Activated T-cell treated with anti-CD3 and anti-CD28 coated beads, Interleukin-2, amount 50 U/mL, for 4 hours (primary cell): ENCODE results near the gene RSRC2. TPM values are rescaled to one million over a fixed set of nuclear protein-coding genes. Genes with fewer than 3 reads are reported as not detected.

ENCODE experiments used
- ATAC-seq, 2 donors: fragments of 200-7000 bp; cut with Tn5 transposase; one replicate each; pipeline ENCODE4 v1.10.0; 2021
- DNase-seq: peaks from one replicate; pipeline ENCODE4 v3.0.0-alpha.2; 2020
- H3K27me3 Mint-ChIP-seq: one replicate; pipeline ENCODE4 v1.8.0; 2021; ENCODE audit warnings: low read depth, mixed read lengths
- H3K36me3 Mint-ChIP-seq: one replicate; pipeline ENCODE4 v1.8.0; 2022; ENCODE audit warnings: mixed read lengths; ENCODE audit not compliant: insufficient read depth
- H3K4me1 Mint-ChIP-seq: one replicate; pipeline ENCODE4 v1.8.0; 2021; ENCODE audit warnings: low read depth, mixed read lengths
- H3K4me3 Mint-ChIP-seq: one replicate; pipeline ENCODE4 v1.8.0; 2021; ENCODE audit warnings: mild to moderate bottlenecking, moderate library complexity, mixed read lengths
- H3K9me3 Mint-ChIP-seq: one replicate; pipeline ENCODE4 v1.8.0; 2021; ENCODE audit warnings: mixed read lengths
- total RNA-seq, 3 donors: library from RNA; stranded (reverse); gene quantifications; one replicate each; pipeline ENCODE4 v1.2.1, GENCODE V29; 2021

RSRC2 gene
- total RNA-seq, 3 donors from 2014 or later: 84.7 to 97.3 (median 90.7) TPM

DNA sequence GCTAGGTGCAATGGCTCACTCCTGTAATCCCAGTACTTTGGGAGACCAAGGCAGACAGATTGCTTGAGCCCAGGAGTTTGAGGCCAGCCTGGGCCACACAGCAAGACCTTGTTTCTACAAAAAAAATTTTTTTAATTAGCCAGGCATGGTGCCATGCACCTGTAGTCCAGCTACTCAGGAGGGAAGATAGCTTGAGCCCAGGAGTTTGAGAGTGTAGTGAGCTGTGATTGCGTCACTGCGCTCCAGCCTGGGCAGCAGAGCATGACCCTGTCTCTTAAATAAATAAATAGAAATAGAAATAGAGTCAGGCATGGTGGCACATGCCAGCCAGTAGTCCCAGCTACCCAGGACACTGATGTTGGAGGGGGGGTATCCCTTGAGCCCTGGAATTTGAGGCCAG lies 67.5 kb downstream of the RSRC2 start:
- Mint-ChIP-seq H3K4me1 (peaks cover 12% of the 10 kb centered on the region), H3K4me3 (no peak overlapping the region), H3K36me3 (no peaks in the 10 kb centered on the region), H3K27me3 (no peaks in the 10 kb centered on the region), H3K9me3 (no peaks in the 10 kb centered on the region)
- ATAC-seq (no peak), DNase-seq (no peak)

DNA sequence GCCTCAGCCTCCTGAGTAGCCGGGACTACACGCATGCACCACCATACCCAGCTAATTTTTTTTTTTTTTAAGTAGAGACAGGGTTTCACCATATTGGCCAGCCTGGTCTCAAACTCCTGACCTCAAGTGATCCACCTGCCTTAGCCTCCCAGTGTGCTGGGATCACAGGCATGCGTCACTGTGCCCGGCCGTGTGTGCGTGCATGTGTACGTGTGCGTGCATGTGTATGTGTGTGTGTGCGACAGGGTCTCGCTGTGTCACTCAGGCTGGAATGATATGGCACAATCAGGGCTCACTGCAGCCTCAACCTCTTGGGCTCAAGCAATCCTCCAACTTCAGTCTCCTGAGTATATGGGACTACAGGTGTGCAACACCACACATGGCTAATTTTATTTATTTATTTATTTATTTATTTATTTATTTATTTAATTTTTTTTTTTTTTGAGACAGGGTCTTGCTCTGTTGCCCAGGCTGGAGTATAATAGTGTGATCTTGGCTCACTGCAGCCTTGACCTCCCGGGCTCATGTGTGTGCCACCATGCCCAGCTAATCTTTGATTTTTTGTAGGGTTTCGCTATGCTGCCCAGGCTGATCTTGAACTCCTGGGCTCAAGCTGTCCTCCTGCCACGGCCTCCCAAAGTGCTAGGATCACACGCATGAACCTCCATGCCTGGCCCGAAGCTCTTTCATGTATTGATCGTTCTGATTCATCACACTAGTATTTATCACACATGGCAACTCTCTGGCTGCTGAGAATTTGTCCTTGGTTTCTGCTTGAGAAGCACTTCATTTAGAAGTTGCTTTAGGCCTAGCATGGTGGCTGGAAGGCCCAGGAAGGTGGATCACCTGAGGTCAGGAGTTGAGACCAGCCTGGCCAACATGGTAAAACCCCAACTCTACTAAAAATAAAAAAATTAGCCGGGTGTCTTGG lies 68.4 kb downstream of the RSRC2 start:
- Mint-ChIP-seq H3K36me3 (no peaks in the 10 kb centered on the region), H3K9me3 (no peaks in the 10 kb centered on the region), H3K27me3 (no peaks in the 10 kb centered on the region), H3K4me1 (peaks cover 21% of the 10 kb centered on the region), H3K4me3 (no peak overlapping the region)
- DNase-seq (no peak), ATAC-seq (no peak)

DNA sequence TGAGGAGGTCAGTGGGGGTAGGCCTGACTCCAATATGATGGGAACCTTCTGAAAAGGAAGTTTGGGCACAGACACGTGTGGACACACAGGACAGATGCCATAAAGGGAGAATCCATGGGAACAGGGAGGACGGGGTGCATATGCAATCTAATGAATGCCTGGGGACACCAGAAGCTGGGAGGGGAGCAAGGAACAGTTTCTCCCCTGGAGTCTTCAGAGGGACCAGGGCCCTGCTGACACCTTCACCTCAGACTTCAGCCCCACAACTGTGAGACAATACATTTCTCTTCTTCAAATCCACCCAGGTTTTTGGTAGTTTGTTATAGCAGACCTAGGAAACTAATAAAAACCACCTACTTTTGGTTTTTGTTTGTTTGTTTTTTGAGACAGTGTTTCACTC lies 69.1 kb downstream of the RSRC2 start:
- H3K4me3 Mint-ChIP-seq: no peak overlapping the region
- ATAC-seq (no peak), DNase-seq (no peak)
- no peaks in the 10 kb centered on the region for H3K36me3 Mint-ChIP-seq
- peaks cover 28% of the 10 kb centered on the region for H3K4me1 Mint-ChIP-seq
- H3K9me3 Mint-ChIP-seq: no peaks in the 10 kb centered on the region
- no peaks in the 10 kb centered on the region for H3K27me3 Mint-ChIP-seq

DNA sequence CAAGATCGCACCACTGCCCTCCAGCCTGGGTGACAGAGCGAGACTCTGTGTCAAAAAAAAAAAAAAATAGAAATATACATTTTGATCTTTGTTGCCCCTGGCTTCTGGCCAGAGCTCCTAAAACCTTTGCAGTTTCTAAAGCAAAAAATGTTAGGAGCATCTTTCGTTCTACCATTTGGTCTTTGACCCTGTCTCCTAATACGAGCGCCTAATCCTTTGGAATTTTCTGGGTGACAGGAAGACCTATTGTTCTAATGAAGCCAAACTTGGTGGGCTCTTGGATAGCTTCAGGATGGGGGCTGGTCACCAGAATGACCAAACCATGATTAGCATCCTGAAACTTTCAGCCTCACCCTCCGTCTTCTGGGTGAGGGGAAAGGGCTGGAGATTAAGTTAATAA lies 72.0 kb downstream of the RSRC2 start:
- ATAC-seq (no peak), DNase-seq (no peak)
- H3K4me3 Mint-ChIP-seq: no peak overlapping the region
- H3K9me3 Mint-ChIP-seq: no peaks in the 10 kb centered on the region
- peaks cover 36% of the 10 kb centered on the region for H3K4me1 Mint-ChIP-seq
- no peaks in the 10 kb centered on the region for H3K36me3 Mint-ChIP-seq
- no peaks in the 10 kb centered on the region for H3K27me3 Mint-ChIP-seq

DNA sequence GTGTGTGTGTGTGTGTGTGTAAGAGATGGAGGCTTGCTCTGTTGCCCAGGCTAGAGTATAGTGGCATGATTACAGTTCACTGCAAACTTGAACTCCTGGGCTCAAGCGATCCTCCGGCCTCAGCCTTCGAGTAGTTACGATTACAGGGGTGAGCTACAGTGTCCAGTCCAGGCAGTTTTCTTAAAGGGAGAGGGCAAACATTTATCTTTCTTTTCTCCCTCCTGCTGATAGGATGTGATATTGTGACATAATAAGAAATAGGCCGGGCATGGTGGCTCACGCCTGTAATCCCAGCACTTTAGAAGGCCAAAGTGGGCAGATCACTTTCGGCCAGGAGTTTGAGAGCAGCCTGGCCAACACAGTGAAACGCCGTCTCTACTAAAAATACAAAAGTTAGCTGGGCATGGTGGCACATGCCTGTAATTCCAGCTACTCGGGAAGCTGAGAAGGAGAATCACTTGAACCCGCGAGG lies 72.5 kb downstream of the RSRC2 start:
- DNase-seq (no peak), ATAC-seq (peak in 1 of 2 donors; percentile 21)
- Mint-ChIP-seq H3K27me3 (no peaks in the 10 kb centered on the region), H3K9me3 (no peaks in the 10 kb centered on the region), H3K36me3 (no peaks in the 10 kb centered on the region), H3K4me1 (peaks cover 36% of the 10 kb centered on the region), H3K4me3 (no peak overlapping the region)

Other genes starting within 250 kb of the RSRC2 start
- 10 to 100 TPM; 52.6 to 61.1 (median 53.1) TPM for gene CLIP1, start 104.3 kb downstream of the RSRC2 start, total RNA-seq
- gene ZCCHC8, start 26.0 kb downstream of the RSRC2 start, total RNA-seq: 10 to 100 TPM; 27.2 to 33.5 (median 29.7) TPM
- 10 to 100 TPM; 54.7 to 62.7 (median 57.8) TPM for gene KNTC1, start 313 bp upstream of the RSRC2 start, total RNA-seq
- gene HCAR2, start 176.4 kb upstream of the RSRC2 start, total RNA-seq: not detected
- gene HCAR3, start 189.9 kb upstream of the RSRC2 start, total RNA-seq: not detected
- gene HCAR1, start 203.9 kb upstream of the RSRC2 start, total RNA-seq: under 1 TPM; 0.24 to 0.61 (median 0.40) TPM
- gene DENR, start 225.9 kb upstream of the RSRC2 start, total RNA-seq: 10 to 100 TPM; 88.1 to 92.9 (median 90.2) TPM
- 1 to 10 TPM in 1 of 3 donors, under 1 TPM in 2; 0.40 to 1.3 (median 0.43) TPM for gene CCDC62, start 247.6 kb upstream of the RSRC2 start, total RNA-seq